ENCODE results near the gene MSANTD7.
"Not testable (repeated sequence)": the region's sequence is repeated elsewhere in the genome, so short reads cannot be mapped to it uniquely, and the experiment has no call there.

The MSANTD7 gene, protein sequence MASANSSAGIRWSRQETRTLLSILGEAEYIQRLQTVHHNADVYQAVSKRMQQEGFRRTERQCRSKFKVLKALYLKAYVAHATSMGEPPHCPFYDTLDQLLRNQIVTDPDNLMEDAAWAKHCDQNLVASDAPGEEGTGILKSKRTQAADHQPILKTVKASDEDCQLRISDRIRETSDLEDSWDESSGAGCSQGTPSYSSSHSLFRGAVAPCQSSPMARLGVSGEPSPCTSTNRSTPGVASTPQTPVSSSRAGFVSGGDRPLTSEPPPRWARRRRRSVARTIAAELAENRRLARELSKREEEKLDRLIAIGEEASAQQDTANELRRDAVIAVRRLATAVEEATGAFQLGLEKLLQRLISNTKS

GRCh38 chr10:14837757-14838581 lies at the start of gene MSANTD7, which contains the start of the genes CDNF and HSPA14:
Gene MSANTD7 (plus strand): TSS chr10:14838306. CDS start chr10:14842285, 3,979 bp downstream.
Gene CDNF (minus strand): TSS chr10:14838037. CDS start chr10:14837946, 91 bp downstream.
Gene HSPA14 (plus strand): TSS chr10:14838306. CDS start chr10:14838403, 97 bp downstream.
- H3K36me3 Mint-ChIP-seq: peaks cover 15% of the 10 kb centered on the region
- H3K4me1 Mint-ChIP-seq (ENCODE audit: low read depth): peaks cover 30% of the 10 kb centered on the region
- H3K27me3 Mint-ChIP-seq: no peaks in the 10 kb centered on the region
- H3K27ac Mint-ChIP-seq: peak within 1 kb of the TSS; percentile 95
- peak within 1 kb of the TSS; percentile 96 for H3K4me3 Mint-ChIP-seq
- H3K9me3 Mint-ChIP-seq (ENCODE audit: low read depth): no peaks in the 10 kb centered on the region

DNA sequence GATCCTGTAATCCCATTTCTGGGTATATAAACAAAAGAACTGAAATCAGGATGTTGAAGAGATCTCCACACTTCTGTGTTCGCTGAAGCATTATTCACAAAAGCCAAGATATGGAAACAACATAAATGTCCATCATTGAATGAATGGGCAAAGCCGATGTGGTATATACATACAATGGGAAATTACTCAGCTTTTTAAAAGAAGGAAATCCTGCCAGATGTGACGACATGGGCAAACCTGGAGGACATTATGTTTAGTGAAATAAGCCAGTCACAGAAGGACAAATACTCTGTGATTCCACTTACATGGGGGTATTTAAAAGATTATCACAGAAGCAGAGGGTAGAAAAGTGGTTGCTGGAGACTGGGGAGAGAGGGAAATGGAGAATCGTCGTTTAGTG lies 39.5 kb upstream of the MSANTD7 start:
- Mint-ChIP-seq H3K9me3 (ENCODE audit: low read depth) (no peaks in the 10 kb centered on the region), H3K4me3 (no peak overlapping the region), H3K27ac (no peak overlapping the region), H3K36me3 (no peaks in the 10 kb centered on the region), H3K4me1 (ENCODE audit: low read depth) (no peaks in the 10 kb centered on the region), H3K27me3 (no peaks in the 10 kb centered on the region)

GRCh38 chr10:14800397-14800796 lies 37.7 kb upstream of the MSANTD7 start:
- H3K4me1 Mint-ChIP-seq (ENCODE audit: low read depth): no peaks in the 10 kb centered on the region
- H3K36me3 Mint-ChIP-seq: no peaks in the 10 kb centered on the region
- H3K27me3 Mint-ChIP-seq: no peaks in the 10 kb centered on the region
- no peaks in the 10 kb centered on the region for H3K9me3 Mint-ChIP-seq (ENCODE audit: low read depth)
- no peak overlapping the region for H3K27ac Mint-ChIP-seq
- H3K4me3 Mint-ChIP-seq: no peak overlapping the region

GRCh38 chr10:14801723-14802122 lies 36.4 kb upstream of the MSANTD7 start:
- H3K27ac Mint-ChIP-seq: no peak overlapping the region
- no peak overlapping the region for H3K4me3 Mint-ChIP-seq
- no peaks in the 10 kb centered on the region for H3K36me3 Mint-ChIP-seq
- no peaks in the 10 kb centered on the region for H3K4me1 Mint-ChIP-seq (ENCODE audit: low read depth)
- H3K9me3 Mint-ChIP-seq (ENCODE audit: low read depth): no peaks in the 10 kb centered on the region
- no peaks in the 10 kb centered on the region for H3K27me3 Mint-ChIP-seq

DNA sequence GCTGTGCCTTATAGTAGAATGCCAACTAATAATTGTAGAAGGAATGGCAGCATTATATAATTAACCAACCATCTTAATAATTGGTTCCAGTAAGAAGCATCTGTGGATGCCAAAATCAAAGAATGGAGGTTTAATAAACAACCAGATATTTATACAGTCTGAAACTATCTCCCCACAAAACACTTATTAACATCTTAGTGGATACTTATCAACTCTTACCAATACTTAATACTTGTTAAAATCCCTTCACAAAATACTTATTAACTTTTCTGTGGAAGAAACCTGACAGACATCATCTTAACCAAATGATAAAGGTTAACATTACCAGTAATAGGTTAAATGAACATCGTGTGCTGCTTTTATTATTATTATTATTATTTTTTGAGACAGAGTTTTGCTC lies 34.3 kb upstream of the MSANTD7 start:
- Mint-ChIP-seq H3K4me3 (no peak overlapping the region), H3K36me3 (no peaks in the 10 kb centered on the region), H3K9me3 (ENCODE audit: low read depth) (no peaks in the 10 kb centered on the region), H3K27ac (no peak overlapping the region), H3K4me1 (ENCODE audit: low read depth) (no peaks in the 10 kb centered on the region), H3K27me3 (no peaks in the 10 kb centered on the region)

- Mint-ChIP-seq H3K27me3 (no peaks in the 10 kb centered on the region), H3K36me3 (no peaks in the 10 kb centered on the region), H3K4me3 (no peak overlapping the region), H3K4me1 (ENCODE audit: low read depth) (peaks cover 2% of the 10 kb centered on the region), H3K27ac (no peak overlapping the region), H3K9me3 (ENCODE audit: low read depth) (no peaks in the 10 kb centered on the region)
Measured at GRCh38 chr10:14806318-14806717, 31.8 kb upstream of the MSANTD7 start.

- no peak overlapping the region for H3K4me3 Mint-ChIP-seq
- peaks cover 18% of the 10 kb centered on the region for H3K4me1 Mint-ChIP-seq (ENCODE audit: low read depth)
- no peaks in the 10 kb centered on the region for H3K27me3 Mint-ChIP-seq
- H3K9me3 Mint-ChIP-seq (ENCODE audit: low read depth): no peaks in the 10 kb centered on the region
- H3K27ac Mint-ChIP-seq: no peak overlapping the region
- H3K36me3 Mint-ChIP-seq: no peaks in the 10 kb centered on the region
Measured at GRCh38 chr10:14810969-14811953, 26.8 kb upstream of the MSANTD7 start.

DNA sequence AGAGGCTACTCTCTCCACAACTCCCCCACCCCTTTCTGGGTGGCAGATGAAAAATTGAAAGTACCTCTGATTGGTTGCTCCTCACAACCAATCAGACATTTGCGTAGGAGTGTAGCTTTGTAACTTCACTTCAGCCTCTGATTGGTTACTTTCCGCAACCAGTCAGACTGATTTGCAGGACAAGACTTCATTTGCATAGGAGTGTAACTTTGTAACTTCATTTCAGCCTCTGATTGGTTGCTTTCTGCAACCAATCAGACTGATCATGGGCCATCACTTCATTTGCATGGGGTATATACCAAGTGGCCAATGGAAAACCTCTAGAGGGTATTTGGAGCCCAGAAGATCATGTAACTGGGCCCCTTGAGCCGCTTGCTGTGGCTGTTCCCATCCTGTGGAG lies 25.8 kb upstream of the MSANTD7 start:
- Mint-ChIP-seq H3K27me3 (no peaks in the 10 kb centered on the region), H3K27ac (no peak overlapping the region), H3K4me3 (no peak overlapping the region)

GRCh38 chr10:14815681-14816080 lies 22.4 kb upstream of the MSANTD7 start:
- no peak overlapping the region for H3K4me3 Mint-ChIP-seq
- H3K9me3 Mint-ChIP-seq (ENCODE audit: low read depth): no peaks in the 10 kb centered on the region
- peaks cover 2% of the 10 kb centered on the region for H3K36me3 Mint-ChIP-seq
- H3K27ac Mint-ChIP-seq: no peak overlapping the region
- H3K27me3 Mint-ChIP-seq: no peaks in the 10 kb centered on the region
- H3K4me1 Mint-ChIP-seq (ENCODE audit: low read depth): peaks cover 17% of the 10 kb centered on the region

More for the DNA sequence above, 25.8 kb upstream of the MSANTD7 start:
- no peaks in the 10 kb centered on the region for H3K9me3 Mint-ChIP-seq (ENCODE audit: low read depth)
- no peaks in the 10 kb centered on the region for H3K36me3 Mint-ChIP-seq
- peaks cover 18% of the 10 kb centered on the region for H3K4me1 Mint-ChIP-seq (ENCODE audit: low read depth)

DNA sequence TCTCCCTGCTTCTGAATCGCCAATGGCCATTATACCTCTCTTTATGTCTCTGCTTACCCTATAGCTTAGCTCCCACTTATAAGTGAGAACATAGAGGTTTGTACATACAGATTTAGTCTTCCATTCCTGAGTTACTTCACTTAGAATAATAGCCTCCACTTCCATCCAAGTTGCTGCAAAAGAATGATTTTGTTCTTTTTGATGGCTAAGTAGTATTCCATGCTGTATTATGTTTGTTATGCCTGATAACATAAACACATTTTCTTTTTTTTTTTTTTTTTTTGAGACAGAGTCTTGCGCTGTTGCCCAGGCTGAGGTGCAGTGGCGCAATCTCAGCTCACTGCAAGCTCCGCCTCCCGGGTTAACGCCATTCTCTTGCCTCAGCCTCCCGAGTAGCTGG lies 21.4 kb upstream of the MSANTD7 start:
- H3K4me3 Mint-ChIP-seq; H3K9me3 Mint-ChIP-seq (ENCODE audit: low read depth); H3K36me3 Mint-ChIP-seq; H3K27ac Mint-ChIP-seq; H3K27me3 Mint-ChIP-seq: not testable (repeated sequence)
- H3K4me1 Mint-ChIP-seq (ENCODE audit: low read depth): peaks cover 13% of the 10 kb centered on the region

- H3K4me3 Mint-ChIP-seq: no peak overlapping the region
- peaks cover 3% of the 10 kb centered on the region for H3K4me1 Mint-ChIP-seq (ENCODE audit: low read depth)
- H3K9me3 Mint-ChIP-seq (ENCODE audit: low read depth): no peaks in the 10 kb centered on the region
- H3K27ac Mint-ChIP-seq: no peak overlapping the region
- no peaks in the 10 kb centered on the region for H3K27me3 Mint-ChIP-seq
- peaks cover 2% of the 10 kb centered on the region for H3K36me3 Mint-ChIP-seq
Measured at GRCh38 chr10:14820010-14820774, 17.9 kb upstream of the MSANTD7 start.

DNA sequence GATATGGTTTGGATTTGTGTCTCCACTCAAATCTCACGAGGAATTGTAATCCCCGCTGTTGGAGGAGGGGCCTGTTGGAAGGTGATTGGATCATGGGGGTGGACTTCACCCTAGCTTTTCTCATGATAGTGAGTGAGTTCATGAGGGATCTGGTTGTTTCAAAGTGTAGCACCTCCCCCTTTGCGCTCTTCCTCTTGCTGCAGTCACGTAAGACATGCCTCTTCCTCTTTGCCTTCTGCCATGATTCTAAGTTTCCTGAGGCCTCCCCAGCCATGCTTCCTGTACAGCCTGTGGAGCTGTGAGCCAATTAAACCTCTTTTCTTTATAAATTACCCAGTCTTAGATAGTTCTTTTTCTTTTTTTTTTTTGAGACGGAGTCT lies 17.3 kb upstream of the MSANTD7 start:
- Mint-ChIP-seq H3K27me3 (no peaks in the 10 kb centered on the region), H3K27ac (no peak overlapping the region), H3K4me3 (no peak overlapping the region), H3K9me3 (ENCODE audit: low read depth) (no peaks in the 10 kb centered on the region), H3K4me1 (ENCODE audit: low read depth) (peaks cover 3% of the 10 kb centered on the region), H3K36me3 (peaks cover 2% of the 10 kb centered on the region)

DNA sequence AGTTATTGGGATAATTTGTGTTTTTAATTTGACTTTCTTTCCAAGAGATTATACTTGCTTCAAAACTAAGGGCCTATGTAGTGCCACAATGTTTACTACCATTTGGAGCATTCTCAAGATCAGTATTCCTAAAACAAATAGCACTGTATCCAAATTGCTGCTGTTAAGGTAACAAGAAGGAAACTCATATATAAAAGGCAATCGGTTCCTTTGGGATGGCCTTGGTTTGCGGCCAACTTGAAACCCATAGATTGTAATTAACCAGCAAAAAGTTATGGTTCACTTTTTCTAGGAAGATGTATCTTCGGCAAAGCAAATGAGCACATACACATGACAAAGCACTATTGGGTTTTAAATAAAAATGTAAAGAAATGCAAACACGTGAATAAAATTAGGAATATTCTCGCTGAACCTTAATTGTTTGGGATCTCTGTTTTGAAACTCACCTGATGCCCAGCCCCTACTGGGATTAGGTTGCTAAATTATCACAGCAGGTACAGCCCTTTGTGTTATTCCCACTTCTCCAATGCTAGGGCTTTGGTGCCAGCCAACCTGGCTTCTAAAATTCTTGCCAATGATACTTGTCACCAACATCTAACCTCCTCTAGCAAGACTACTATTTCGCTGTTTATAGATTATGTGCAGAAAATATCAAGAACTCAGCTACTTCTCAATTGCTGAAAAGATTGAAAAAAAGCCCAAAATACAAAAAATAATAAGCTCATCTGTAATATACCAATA lies 16.3 kb upstream of the MSANTD7 start:
- Mint-ChIP-seq H3K4me1 (ENCODE audit: low read depth) (peaks cover 3% of the 10 kb centered on the region), H3K27ac (no peak overlapping the region)

More for the DNA sequence above, 16.3 kb upstream of the MSANTD7 start:
- H3K27me3 Mint-ChIP-seq: no peaks in the 10 kb centered on the region
- H3K36me3 Mint-ChIP-seq: peaks cover 2% of the 10 kb centered on the region
- no peaks in the 10 kb centered on the region for H3K9me3 Mint-ChIP-seq (ENCODE audit: low read depth)
- H3K4me3 Mint-ChIP-seq: no peak overlapping the region

Measured in activated naive CD8-positive, alpha-beta T cell (primary cell).